Nephron progenitor cell (in vitro differentiated cells): Measurements from ENCODE around the gene ZNF524.

ENCODE experiments used
- DNase-seq: peaks from one replicate; pipeline ENCODE4 v3.0.0; 2021
- H3K27ac Mint-ChIP-seq: 2 replicates; pipeline ENCODE4 v1.8.0; 2021; ENCODE audit warnings: mild to moderate bottlenecking, moderate library complexity, mixed read lengths
- H3K27me3 Mint-ChIP-seq: 2 replicates; pipeline ENCODE4 v1.8.0; 2021; ENCODE audit warnings: mild to moderate bottlenecking, low read depth, mixed read lengths; ENCODE audit not compliant: poor library complexity
- H3K36me3 Mint-ChIP-seq: 2 replicates; pipeline ENCODE4 v1.8.0; 2021; ENCODE audit warnings: low read depth, mixed read lengths
- H3K4me1 Mint-ChIP-seq: 2 replicates; pipeline ENCODE4 v1.8.0; 2021; ENCODE audit warnings: mixed read lengths
- H3K4me3 Mint-ChIP-seq: 2 replicates; pipeline ENCODE4 v1.8.0; 2021; ENCODE audit warnings: mild to moderate bottlenecking, moderate library complexity, mixed read lengths
- H3K9me3 Mint-ChIP-seq: 2 replicates; pipeline ENCODE4 v1.8.0; 2021; ENCODE audit warnings: mild to moderate bottlenecking, moderate library complexity, mixed read lengths
- TF ChIP-seq, protein P1 (sequence below): fragments of 200-600 bp; sonication (generic); IDR thresholded peaks from 2 replicates; pipeline ENCODE4 v1.5.0; 2021; ENCODE audit warnings: antibody characterized with exemption

The ZNF524 gene

DNA sequence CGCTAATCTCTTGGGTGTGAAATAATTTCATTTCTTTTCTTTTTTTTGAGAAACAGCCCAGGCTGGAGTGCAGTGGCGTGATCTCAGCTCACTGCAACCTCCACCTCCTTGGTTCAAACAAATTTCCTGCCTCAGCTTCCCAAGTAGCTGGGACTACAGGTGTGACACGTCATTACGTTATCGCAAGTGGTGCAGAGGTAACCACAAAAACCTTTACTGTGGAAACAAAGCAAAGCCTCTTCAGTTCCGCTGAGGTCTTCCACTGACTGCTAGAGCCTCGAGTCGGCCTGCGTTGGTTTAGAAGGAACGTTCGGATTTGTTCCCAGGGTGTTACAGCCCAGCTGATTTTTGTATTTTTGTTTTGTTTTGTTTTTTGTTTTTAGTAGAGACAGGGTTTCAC lies 26.3 kb downstream of the ZNF524 start:
- H3K9me3 Mint-ChIP-seq, result no peaks in the 10 kb centered on the region

DNA sequence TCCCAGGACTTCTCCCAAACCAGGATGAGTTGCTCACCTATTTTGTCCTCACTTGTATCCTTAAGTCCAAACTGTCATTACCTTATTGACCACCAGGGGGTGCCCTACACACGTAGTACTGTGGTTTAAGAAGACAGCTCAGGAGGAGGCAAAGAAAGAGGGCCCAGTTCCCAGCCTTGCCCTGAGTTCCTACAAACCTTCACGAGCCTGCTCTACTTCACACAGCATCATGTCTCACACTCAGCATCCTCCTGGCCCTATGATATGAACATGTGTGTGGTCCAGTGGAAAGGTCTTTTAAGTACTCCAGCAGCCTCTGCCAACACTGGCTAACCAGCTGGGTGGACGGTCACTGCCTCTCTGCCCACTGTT lies 32.4 kb downstream of the ZNF524 start:
- Mint-ChIP-seq H3K4me3 (peak overlapping the region; percentile 5), H3K36me3 (no peaks in the 10 kb centered on the region), H3K9me3 (no peaks in the 10 kb centered on the region), H3K4me1 (peaks cover 41% of the 10 kb centered on the region), H3K27ac (no peak overlapping the region), H3K27me3 (peaks cover 25% of the 10 kb centered on the region)
- DNase-seq, result peak; percentile 90
- TF ChIP-seq, protein P1, sequence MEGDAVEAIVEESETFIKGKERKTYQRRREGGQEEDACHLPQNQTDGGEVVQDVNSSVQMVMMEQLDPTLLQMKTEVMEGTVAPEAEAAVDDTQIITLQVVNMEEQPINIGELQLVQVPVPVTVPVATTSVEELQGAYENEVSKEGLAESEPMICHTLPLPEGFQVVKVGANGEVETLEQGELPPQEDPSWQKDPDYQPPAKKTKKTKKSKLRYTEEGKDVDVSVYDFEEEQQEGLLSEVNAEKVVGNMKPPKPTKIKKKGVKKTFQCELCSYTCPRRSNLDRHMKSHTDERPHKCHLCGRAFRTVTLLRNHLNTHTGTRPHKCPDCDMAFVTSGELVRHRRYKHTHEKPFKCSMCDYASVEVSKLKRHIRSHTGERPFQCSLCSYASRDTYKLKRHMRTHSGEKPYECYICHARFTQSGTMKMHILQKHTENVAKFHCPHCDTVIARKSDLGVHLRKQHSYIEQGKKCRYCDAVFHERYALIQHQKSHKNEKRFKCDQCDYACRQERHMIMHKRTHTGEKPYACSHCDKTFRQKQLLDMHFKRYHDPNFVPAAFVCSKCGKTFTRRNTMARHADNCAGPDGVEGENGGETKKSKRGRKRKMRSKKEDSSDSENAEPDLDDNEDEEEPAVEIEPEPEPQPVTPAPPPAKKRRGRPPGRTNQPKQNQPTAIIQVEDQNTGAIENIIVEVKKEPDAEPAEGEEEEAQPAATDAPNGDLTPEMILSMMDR, result peak; percentile 92

More for the DNA sequence above, 26.3 kb downstream of the ZNF524 start:
- Mint-ChIP-seq H3K4me3 (no peak overlapping the region), H3K27me3 (peaks cover 18% of the 10 kb centered on the region), H3K27ac (no peak overlapping the region), H3K4me1 (peaks cover 19% of the 10 kb centered on the region), H3K36me3 (peaks cover 10% of the 10 kb centered on the region)
- no peak for DNase-seq
- TF ChIP-seq, protein P1, result no peak

DNA sequence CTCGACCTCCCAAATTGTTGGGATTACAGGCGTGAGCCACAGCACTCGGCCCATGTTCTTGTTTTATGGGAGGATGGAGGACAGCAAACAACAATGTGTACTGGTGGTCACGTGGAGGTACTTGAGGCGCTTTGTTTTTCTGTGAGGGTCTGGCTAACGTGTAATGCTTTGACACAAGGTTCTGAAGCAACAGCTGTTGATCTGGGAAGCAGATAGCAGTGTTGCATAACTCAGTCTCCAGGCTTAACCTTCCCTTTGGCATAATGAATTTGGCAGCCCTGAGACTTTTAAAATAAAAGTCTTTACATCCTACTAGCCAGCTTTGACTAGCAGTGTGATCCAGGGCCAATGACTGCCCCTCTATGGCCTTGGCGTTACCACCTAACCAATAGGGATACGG lies 33.8 kb downstream of the ZNF524 start:
- peaks cover 10% of the 10 kb centered on the region for H3K36me3 Mint-ChIP-seq
- peaks cover 52% of the 10 kb centered on the region for H3K4me1 Mint-ChIP-seq
- H3K27me3 Mint-ChIP-seq, result peaks cover 24% of the 10 kb centered on the region
- no peak for DNase-seq
- H3K27ac Mint-ChIP-seq, result no peak overlapping the region
- no peaks in the 10 kb centered on the region for H3K9me3 Mint-ChIP-seq
- TF ChIP-seq, protein P1, result no peak
- H3K4me3 Mint-ChIP-seq, result no peak overlapping the region

DNA sequence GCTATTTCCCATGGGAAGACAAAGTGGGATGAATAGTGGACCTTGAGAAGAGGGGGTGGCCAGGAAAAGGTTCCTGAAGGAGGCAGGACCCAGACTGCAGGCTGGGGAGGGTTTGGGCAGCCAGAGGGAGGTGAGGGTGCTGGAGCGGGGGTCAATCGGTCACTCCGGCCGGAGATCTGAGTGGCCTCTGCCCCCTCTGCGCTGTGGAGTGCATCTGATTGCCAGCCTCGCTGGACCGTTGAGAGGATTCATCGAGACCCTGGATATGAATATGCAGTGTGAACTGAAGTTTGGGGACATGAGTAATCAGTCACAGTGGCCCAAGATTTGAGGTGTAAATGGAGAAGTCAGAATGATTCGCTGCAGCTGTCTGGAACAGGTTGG lies 35.2 kb downstream of the ZNF524 start:
- no peak for DNase-seq
- TF ChIP-seq, protein P1, result no peak
- peaks cover 59% of the 10 kb centered on the region for H3K4me1 Mint-ChIP-seq

DNA sequence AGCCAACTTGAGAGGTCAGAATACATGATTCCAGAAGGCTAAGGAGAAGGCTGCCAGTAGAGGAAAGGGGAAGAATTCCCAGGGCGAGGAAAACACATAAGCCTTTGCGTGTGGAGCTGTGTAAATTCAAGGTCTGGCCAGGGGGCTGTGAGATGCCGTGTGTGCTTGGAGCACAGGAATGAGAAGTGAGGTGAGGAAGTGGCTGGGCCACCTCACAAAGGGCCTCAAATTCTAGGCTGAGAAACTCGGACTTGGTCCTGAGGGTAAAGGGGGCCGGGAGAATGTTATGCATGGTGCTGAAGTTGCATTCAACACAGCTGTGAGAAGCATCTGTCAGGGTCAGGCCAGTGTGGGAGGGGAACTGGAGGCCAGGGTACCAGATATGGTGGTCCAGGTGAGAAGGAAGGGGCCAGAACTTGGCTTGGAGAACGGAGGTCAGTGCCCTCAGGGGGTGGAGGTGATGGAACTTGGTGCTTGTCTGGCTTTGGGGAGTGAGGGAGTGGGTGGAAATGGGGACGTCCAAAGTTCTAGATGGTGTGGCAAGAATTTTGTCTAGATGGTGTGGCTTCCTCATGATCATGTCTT lies 35.9 kb downstream of the ZNF524 start:
- peak overlapping the region; percentile 100 for H3K27ac Mint-ChIP-seq
- H3K36me3 Mint-ChIP-seq, result peaks cover 13% of the 10 kb centered on the region
- TF ChIP-seq, protein P1, result no peak
- no peak for DNase-seq
- peak overlapping the region; percentile 100 for H3K4me3 Mint-ChIP-seq
- peaks cover 13% of the 10 kb centered on the region for H3K27me3 Mint-ChIP-seq
- H3K4me1 Mint-ChIP-seq, result peaks cover 62% of the 10 kb centered on the region
- H3K9me3 Mint-ChIP-seq, result no peaks in the 10 kb centered on the region

More for the DNA sequence above, 35.2 kb downstream of the ZNF524 start:
- no peaks in the 10 kb centered on the region for H3K9me3 Mint-ChIP-seq
- peak overlapping the region; percentile 100 for H3K27ac Mint-ChIP-seq
- peaks cover 13% of the 10 kb centered on the region for H3K36me3 Mint-ChIP-seq
- H3K27me3 Mint-ChIP-seq, result peaks cover 16% of the 10 kb centered on the region
- peak overlapping the region; percentile 100 for H3K4me3 Mint-ChIP-seq

DNA sequence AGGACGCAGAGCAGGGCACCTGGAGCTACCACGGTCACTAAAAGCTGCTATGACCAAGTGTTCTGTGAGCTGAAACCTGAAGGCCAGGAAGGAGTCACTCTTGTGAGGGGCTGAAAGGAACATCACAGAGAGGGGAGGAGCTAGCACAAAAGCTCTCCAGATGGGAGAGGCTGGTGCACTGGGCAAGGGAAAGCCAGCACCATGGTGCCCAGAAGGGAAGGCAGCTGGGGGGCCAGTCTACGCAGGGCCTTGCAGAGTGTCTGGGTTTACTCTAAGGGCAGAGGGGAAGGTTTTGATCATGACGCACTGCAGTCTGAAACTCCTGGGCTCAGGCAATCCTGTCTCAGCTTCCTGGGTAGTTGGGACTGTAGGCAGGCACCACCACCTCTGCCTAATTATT lies 36.6 kb downstream of the ZNF524 start:
- no peak for DNase-seq
- Mint-ChIP-seq H3K27me3 (peaks cover 9% of the 10 kb centered on the region), H3K36me3 (peaks cover 13% of the 10 kb centered on the region), H3K9me3 (no peaks in the 10 kb centered on the region), H3K4me1 (peaks cover 66% of the 10 kb centered on the region), H3K27ac (peak overlapping the region; percentile 55), H3K4me3 (peak overlapping the region; percentile 100)
- TF ChIP-seq, protein P1, result no peak
